HG02798 (cell line): ENCODE data around the gene HTR5A.

Experiments
- ATAC-seq: cut with Tn5 transposase; IDR thresholded peaks from one replicate; pipeline ENCODE4 v1.9.1; 2021; ENCODE audit warnings: mild to moderate bottlenecking; ENCODE audit not compliant: unreplicated experiment, poor library complexity

Gene HTR5A

DNA sequence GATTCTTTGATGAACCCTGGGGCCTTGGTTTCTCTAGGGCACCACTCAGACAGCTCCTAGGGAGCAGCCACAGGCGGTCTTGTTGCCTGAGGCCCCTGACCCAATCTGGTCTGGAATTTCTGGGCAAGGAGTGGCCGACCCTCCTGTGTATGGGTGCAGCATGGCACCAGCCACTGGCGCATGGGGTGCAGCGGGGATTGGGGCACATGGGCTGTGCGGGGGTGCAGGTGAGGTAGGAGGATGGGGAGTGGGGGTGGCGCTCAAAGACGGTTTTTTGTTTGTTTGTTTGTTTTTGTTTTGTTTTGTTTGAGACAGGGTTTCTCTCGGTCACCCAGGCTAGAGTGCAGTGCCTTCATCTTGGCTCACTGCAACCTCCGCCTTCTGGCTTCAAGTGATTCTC, 62.3 kb downstream of the HTR5A start:
- ATAC-seq = no peak

DNA sequence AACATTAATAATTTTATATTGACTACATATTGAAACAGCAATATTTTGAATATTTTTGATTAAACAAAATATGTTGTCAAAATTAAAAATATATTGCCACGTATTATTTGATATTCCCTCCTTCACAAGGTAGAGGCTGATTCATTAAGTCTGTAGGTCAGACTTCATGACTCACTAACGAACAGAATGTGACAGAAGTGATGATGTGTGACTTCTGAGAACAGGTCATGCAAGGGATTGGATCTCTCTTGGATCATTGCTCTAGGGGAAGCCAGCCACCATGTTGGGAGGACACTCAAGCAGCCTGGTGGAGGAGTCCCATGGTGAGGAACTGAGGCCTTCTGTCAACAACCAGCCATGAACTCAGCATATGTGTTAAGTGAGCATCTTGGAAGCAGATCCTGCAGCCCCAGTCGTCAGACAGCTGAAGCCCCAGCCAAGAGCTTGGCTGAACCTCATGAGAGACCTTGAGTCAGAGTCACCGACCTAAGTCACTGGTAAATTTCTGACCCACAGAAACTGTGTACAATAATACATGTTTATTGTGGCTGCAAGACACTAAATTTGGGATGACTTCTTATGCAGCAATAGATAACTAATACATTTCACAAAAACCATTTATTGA, 66.6 kb downstream of the HTR5A start:
- no peak for ATAC-seq
